SHP77 treated with DMSO at 0.1 percent for 48 hours (cell line): ENCODE measurements around the gene RYR1.
"Not testable (repeated sequence)": the region's sequence is repeated elsewhere in the genome, so short reads cannot be mapped to it uniquely, and the experiment has no call there.

Source experiments
- DNase-seq: peaks from one replicate; lab custom pipeline; 2025; lab: John Stamatoyannopoulos, UW

The RYR1 gene

GRCh38 chr19:38616265-38616664 lies 182.8 kb downstream of the RYR1 start:
- DNase-seq = no peak

- no peak for DNase-seq
Measured at GRCh38 chr19:38617283-38617763, 183.8 kb downstream of the RYR1 start.

DNA sequence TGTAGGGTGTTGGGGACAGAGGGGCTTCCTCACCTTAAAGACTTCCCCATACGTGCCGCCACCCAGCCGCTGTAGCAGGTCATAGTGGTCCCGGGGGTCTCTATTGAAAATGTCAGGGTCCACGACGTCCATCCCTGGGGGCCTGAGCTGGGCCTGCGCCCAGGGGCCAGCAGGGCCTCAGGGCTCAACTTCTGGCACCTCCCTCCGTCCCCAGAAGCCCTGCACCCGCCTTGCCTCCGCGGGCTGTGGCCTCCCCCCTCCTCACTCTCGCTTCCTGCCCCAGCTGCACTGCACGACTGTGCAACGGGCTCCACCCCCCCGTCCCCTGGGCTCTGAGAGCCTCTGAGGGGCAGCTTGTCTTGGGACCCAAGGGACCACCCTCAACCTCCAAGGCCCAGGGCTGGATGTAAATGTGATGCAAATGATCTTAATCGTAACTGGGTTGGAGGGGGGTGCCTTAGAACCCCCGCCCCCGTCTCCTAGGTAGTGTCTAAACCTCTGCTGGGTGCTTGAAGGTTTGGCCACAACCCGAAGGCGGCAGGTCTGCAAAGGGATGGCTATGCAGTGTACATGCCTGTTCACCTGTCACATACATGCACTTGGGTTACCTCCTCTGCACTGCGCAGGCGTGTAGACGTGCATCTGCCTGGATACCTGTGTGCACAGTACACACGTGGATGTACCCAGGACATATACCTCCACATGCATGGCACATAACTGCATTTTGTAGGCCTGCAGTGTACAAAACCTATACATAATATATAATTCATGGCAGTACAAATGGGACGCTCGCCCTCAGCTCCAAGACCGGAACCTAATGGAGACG lies 184.5 kb downstream of the RYR1 start, which contains the start of gene MAP4K1:
Gene MAP4K1 (minus strand): TSS at position 190 of the 826 bp plus-strand sequence. CDS start 58 bp downstream, at position 132.
- no peak for DNase-seq

DNA sequence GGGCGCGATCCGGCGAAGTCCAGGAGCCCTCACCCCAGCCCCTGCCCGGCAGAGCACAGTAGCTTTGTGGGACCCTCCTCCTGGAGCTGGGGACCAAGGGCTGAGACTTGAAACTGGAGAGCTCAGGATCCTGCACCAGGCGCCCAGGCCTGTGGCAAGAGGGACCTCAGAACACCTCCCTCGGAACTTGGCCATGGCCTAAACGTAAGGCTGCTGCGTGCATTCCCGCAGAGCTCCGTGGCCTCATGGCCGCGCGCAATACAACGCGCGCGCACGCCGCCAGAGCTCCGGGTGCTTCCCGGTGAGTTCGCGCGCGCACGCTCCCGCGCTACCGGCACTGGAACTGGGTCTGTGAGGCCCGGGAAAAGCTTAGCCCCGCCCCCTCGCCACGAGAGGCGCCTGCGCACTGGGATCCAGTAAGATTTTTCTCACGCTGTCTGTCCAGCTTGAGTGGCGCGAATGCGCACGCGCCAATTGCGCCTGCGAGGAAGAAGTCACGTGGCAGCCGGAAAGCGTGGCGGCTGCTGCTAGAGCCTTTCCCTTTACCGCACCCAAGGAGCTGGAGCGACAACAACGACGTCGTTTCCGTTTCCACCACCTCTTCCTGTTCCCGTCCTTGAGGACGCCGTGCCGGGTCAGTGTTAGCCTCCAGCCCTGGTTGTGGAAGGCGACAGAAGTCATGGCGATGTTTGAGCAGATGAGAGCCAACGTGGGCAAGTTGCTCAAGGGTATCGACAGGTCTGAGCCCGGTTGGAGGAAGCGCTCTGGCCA lies 185.3 kb downstream of the RYR1 start, which contains the start of gene EIF3K:
Gene EIF3K (plus strand): TSS at position 599 of the 771 bp plus-strand sequence. CDS start 81 bp downstream, at position 680.
- peak; percentile 99 for DNase-seq

- no peak for DNase-seq
Measured at GRCh38 chr19:38619361-38620174, 186.1 kb downstream of the RYR1 start.

GRCh38 chr19:38624822-38625221 lies 191.3 kb downstream of the RYR1 start:
- DNase-seq = no peak

- DNase-seq = no peak
Measured at GRCh38 chr19:38626401-38626800, 192.9 kb downstream of the RYR1 start.

DNA sequence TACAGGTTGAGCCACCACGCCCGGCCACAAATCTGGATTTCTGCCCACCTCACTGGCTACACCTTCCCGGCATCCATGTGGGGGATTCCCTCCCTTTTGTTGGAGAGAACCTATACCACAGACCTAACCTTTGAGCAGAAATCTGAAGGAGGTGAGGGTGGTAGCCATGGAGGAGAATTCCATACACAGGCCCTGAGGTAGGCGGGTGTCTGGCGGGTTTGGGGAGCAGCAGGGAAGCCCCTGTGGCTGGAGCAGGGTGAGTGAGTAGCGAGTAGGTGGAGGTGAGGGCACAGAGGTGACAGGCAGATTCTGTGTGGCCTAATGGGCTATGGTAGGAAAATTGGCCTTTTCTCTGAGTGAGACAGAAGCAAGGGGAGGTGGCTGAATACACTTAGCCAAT lies 196.1 kb downstream of the RYR1 start:
- DNase-seq = no peak

- not testable (repeated sequence) for DNase-seq
Measured at GRCh38 chr19:38631301-38631700, 197.8 kb downstream of the RYR1 start.

DNA sequence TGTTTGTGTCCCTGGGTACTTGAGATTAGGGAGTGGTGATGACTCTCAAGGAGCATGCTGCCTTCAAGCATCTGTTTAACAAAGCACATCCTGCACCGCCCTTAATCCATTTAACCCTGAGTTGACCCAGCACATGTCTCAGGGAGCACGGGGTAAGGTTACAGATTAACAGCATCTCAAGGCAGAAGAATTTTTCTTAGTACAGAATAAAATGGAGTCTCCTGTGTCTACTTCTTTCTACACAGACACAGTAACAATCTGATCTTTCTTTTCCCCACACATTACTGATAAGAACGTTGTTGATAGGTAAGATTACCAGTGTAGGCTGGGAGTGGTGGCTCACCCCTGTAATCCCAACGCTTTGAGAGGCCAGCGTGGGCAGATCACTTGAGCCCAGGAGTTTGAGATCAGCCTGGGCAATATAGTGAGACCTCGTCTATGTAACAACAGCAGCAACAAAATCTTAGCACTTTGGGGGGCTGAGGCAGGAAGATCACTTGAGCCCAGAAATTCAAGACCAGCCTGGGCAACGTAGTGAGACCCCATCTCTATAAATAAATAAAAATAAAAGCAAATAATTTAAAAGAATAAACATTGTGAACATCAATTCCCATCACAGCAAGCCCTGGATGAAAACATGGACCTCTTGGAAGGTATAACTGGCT lies 198.5 kb downstream of the RYR1 start:
- not testable (repeated sequence) for DNase-seq

DNA sequence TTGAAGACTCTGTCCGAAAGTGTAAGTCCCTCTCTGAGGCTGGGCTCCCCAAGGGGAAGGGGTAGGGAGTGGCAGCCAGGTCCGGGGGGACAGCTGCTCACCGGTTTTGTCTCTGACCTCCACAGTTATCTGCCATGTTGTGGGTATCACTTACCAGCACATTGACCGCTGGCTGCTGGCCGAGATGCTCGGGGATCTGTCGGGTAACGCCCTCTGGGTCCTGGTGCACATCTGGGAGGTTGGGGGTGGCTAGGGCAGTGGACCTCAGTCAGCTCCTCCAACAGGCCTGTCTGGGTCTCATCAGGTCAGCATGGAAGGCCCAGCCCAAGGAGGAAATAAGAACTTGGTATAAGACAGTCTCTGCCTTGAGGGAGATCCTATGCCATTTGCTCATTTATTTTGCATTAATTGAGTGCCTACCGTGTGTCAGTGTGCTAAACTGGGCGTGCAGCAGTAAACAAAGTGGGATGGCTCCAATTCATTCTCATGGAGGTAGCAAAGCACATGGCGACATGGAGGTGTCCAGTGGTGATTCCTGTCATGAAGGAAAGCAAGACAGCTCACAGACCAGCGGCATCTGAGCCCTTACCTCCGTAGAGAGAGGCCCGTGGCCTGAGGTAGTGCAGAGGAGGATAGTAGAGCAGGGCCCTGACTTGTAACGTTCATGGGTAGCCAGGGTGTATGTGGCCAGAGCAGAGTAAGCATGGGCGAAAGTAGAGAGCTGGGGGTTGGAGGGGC lies 199.2 kb downstream of the RYR1 start:
- no peak for DNase-seq

GRCh38 chr19:38634757-38635482 lies 201.4 kb downstream of the RYR1 start:
- DNase-seq = no peak

DNA sequence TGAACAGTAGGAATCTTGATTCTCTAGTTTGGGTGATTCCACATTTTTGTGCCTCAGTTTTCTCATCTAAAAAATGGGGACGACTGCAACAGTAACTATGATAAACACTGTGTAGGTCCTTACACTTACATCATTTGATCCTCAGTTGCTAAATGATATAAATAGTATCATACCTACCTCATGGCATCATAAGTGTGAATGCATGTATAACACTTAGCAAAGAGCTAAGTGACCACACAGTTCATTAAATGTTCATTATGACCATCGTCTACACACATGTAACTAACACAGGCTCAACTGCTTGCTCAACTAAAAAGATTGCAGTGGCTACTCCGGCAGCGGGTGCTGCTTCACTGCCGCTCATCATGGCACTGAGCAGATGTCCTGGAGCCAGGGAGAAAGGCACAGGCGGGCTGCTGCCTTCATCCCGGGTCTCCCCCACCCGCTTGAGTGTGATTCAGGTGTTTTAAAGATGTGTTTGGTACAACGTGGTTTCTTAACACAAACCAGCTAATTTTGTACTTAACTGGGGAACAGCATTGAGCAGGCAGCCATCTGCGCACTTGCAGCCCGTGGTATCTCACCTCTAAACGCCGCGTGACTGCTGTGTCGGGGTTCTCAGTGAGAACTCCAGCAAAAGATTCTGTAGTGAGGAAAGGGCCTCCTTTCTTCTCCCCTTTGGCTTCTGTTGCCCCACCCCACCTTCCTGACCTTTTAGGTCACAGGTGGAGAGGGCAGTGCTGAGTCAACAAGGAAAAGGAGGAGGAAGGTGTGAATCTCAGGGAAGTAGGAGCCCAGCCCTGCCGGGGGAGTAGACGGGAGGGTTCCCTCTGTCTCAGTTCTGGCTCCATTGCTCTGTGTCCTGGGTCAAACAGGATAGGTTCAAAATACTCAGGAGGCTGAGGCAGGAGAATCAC lies 202.2 kb downstream of the RYR1 start:
- no peak for DNase-seq
